Suprapubic skin (tissue), 4 donors: ENCODE measurements around the gene TAS2R40. TPM values are rescaled to one million over a fixed set of nuclear protein-coding genes. Genes with fewer than 3 reads are reported as not detected.
A peak's percentile ranks its signal among the peaks of the same experiment; 100 is the strongest.
"Not testable (repeated sequence)": the region's sequence is repeated elsewhere in the genome, so short reads cannot be mapped to it uniquely, and the experiment has no call there.

Experiments
- DNase-seq, 2 donors: peaks; one replicate each; pipeline ENCODE4 v3.0.0-alpha.2; 2019; ENCODE audit warnings: low spot score in 2 of 2
- H3K27ac ChIP-seq: fragments of 200-600 bp; sonication (generic); one replicate; pipeline ENCODE4 v1.5.1; 2019
- H3K27me3 ChIP-seq: fragments of 200-600 bp; sonication (generic); one replicate; pipeline ENCODE4 v1.5.1; 2019
- H3K36me3 ChIP-seq: fragments of 200-600 bp; sonication (generic); one replicate; pipeline ENCODE4 v1.5.1; 2019
- H3K4me1 ChIP-seq: fragments of 200-600 bp; sonication (generic); one replicate; pipeline ENCODE4 v1.5.1; 2019
- H3K4me3 ChIP-seq: fragments of 200-600 bp; sonication (generic); one replicate; pipeline ENCODE4 v1.5.1; 2019; ENCODE audit warnings: mild to moderate bottlenecking
- H3K9me3 ChIP-seq: fragments of 200-600 bp; sonication (generic); one replicate; pipeline ENCODE4 v1.5.1; 2019
- EP300 ChIP-seq: sonication (generic); formaldehyde crosslinking; IDR thresholded peaks from one replicate; pipeline ENCODE4 v1.6.1; 2017; ENCODE audit warnings: antibody characterized with exemption
- POLR2A ChIP-seq, 2 donors: fragments of 450-650 bp; IDR thresholded peaks; one replicate each; pipeline ENCODE4 v1.6.1; 2017; ENCODE audit warnings: antibody characterized with exemption in 2 of 2, mild to moderate bottlenecking in 2 of 2, moderate library complexity in 2 of 2
- POLR2AphosphoS5 ChIP-seq, 3 donors: sonication (generic); formaldehyde crosslinking; IDR thresholded peaks; one replicate each; pipeline ENCODE4 v1.6.1; 2017; ENCODE audit warnings: antibody characterized with exemption in 3 of 3
- WGBS: methylation state at CpG from one replicate; pipeline ENCODE4 v1.1.5; 2018; 5-methylcytosine and 5-hydroxymethylcytosine counted together
- total RNA-seq, 4 donors: library from RNA; depleted of rRNA; stranded (reverse); fragments of >200 nt; gene quantifications; one replicate each; pipeline ENCODE4 v1.1.0, GENCODE V29; 2016
- TF ChIP-seq, protein P1 (sequence below), 2 donors: fragments of 200-600 bp in 1 of 2; fragments of 450-650 bp in 1 of 2; sonication (generic) in 1 of 2; IDR thresholded peaks; one replicate each; pipeline ENCODE4 v1.5.1; 2016 to 2019; ENCODE audit warnings: antibody characterized with exemption in 2 of 2, mild to moderate bottlenecking in 1 of 2, moderate library complexity in 1 of 2

Gene TAS2R40
- not detected for total RNA-seq

DNA sequence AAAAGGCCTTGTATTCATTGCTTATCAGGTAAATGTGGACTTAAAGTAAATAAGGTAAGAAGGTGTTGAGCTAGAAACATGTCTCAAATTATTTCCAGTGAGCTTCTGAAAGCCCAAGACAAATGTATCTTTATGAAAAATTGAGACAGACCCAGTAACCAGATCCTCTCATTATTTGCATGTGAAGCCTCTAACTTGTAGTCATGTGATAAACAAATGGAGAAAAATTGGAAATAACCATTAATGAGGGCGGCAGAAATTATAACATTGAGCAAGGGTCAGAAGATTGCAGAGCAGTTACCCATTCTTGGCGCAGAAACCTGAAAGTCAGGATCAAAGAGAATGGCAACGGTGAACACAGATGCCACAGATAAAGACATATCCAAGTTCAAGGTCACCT lies at the start of gene TAS2R40:
Gene TAS2R40 (plus strand): TSS at position 301 of the 400 bp plus-strand sequence. CDS start 42 bp downstream, at position 343.
- no peak for TF ChIP-seq POLR2AphosphoS5 (IDR thresholded peaks at IDR 0.05)
- Histone ChIP-seq H3K4me3 (no peak within 1 kb of the TSS), H3K9me3 (no peaks in the 10 kb centered on the region), H3K27me3 (no peaks in the 10 kb centered on the region), H3K4me1 (peaks cover 4% of the 10 kb centered on the region), H3K27ac (peak within 1 kb of the TSS; percentile 16), H3K36me3 (no peaks in the 10 kb centered on the region)
- 77% methylated on average over 3 of the region's 3 CpGs for WGBS
- no peak for DNase-seq

DNA sequence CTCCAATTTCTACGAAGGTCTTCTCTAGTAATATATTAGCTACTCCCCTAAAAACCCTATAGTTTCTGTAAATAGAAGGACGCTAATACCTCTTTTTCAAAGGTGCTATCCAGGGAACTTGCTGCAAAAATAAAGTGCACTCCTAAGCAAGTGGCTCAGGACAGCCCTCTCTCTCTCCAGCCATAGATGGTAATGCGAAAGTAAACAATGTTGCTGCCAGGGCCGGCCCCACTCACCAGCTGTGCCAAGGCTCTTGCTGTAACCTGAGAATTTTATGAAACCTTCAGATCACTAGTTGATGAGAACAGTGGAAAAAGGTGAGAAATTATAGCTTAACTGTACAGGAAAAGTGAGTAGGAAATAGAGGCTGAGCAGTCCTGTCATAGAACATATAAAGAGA lies 49.5 kb upstream of the TAS2R40 start:
- 38% methylated on average over 4 of the region's 4 CpGs for WGBS
- TF ChIP-seq POLR2A (IDR thresholded peaks at IDR 0.05), result no peak
- TF ChIP-seq EP300, result no peak
- no peak for TF ChIP-seq POLR2AphosphoS5 (IDR thresholded peaks at IDR 0.05)
- TF ChIP-seq, protein P1, sequence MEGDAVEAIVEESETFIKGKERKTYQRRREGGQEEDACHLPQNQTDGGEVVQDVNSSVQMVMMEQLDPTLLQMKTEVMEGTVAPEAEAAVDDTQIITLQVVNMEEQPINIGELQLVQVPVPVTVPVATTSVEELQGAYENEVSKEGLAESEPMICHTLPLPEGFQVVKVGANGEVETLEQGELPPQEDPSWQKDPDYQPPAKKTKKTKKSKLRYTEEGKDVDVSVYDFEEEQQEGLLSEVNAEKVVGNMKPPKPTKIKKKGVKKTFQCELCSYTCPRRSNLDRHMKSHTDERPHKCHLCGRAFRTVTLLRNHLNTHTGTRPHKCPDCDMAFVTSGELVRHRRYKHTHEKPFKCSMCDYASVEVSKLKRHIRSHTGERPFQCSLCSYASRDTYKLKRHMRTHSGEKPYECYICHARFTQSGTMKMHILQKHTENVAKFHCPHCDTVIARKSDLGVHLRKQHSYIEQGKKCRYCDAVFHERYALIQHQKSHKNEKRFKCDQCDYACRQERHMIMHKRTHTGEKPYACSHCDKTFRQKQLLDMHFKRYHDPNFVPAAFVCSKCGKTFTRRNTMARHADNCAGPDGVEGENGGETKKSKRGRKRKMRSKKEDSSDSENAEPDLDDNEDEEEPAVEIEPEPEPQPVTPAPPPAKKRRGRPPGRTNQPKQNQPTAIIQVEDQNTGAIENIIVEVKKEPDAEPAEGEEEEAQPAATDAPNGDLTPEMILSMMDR (IDR thresholded peaks at IDR 0.05), result no peak
- H3K9me3 ChIP-seq, result no peaks in the 10 kb centered on the region
- H3K4me3 ChIP-seq, result no peak overlapping the region
- no peak for DNase-seq
- H3K27ac ChIP-seq, result peak overlapping the region; percentile 38
- no peaks in the 10 kb centered on the region for H3K36me3 ChIP-seq
- peaks cover 5% of the 10 kb centered on the region for H3K4me1 ChIP-seq
- no peaks in the 10 kb centered on the region for H3K27me3 ChIP-seq

DNA sequence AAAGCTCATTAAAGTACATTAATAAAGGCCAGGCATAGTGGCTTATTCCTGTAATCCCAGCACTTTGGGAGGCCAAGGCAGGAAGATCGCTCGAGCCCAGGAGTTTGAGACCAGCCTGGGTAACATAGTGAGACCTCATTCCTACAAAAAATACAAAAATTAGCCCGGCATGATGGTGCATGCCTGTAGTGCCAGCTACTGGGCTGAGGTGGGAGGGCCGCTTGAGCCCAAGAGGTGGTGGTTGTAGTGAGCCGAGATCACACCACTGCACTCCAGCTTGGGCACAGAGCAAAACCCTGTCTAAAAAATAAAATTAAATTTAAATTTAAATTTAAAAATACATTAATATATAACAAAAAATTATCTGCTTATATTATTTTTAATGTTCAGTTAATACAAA lies 45.7 kb upstream of the TAS2R40 start:
- Histone ChIP-seq H3K9me3 (peaks cover 19% of the 10 kb centered on the region), H3K4me1 (peaks cover 5% of the 10 kb centered on the region), H3K27ac (no peak overlapping the region), H3K36me3 (no peaks in the 10 kb centered on the region), H3K27me3 (no peaks in the 10 kb centered on the region), H3K4me3 (no peak overlapping the region)
- 94% methylated on average over 5 of the region's 5 CpGs for WGBS
- DNase-seq, result no peak
- TF ChIP-seq EP300, result no peak
- TF ChIP-seq POLR2A (IDR thresholded peaks at IDR 0.05), result no peak
- TF ChIP-seq POLR2AphosphoS5 (IDR thresholded peaks at IDR 0.05), result no peak
- TF ChIP-seq, protein P1 (IDR thresholded peaks at IDR 0.05), result no peak

DNA sequence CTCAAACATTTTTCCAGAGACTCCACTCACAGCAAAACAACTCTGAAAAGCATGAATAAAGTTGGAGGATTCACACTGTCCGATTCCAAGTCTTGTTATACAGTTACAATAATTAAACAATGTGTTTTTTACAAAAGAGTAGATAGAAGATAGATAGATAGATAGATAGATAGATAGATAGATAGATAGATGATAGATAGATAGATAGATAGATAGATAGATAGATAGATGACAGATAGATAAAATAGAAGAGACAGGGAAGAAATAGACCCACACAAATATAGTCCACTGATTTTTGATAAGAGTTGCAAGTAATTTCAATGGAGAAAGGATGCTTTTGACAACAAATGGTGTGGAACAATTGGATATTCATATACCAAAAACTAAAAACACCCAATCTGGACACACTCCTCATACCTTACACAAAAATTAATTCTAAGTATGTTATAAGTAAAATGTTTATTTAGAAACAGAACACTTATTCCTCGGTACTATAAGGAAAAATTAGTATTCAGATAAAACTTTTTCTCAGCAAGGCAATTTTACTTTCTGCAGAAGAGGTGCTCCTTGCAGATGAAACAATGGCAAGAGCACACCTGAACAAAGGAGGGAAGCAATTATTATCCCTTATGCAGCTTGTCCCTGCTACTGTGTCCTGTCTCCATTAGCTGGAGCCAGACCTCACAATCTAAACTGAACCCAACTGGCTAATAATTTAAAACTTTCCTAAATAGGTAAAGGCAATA lies 44.3 kb upstream of the TAS2R40 start:
- 90% methylated on average over 2 of the region's 2 CpGs for WGBS
- Histone ChIP-seq H3K9me3 (peaks cover 19% of the 10 kb centered on the region), H3K36me3 (no peaks in the 10 kb centered on the region), H3K4me1 (no peaks in the 10 kb centered on the region), H3K27ac (no peak overlapping the region), H3K27me3 (no peaks in the 10 kb centered on the region), H3K4me3 (no peak overlapping the region)
- TF ChIP-seq POLR2A (IDR thresholded peaks at IDR 0.05) (no peak), POLR2AphosphoS5 (IDR thresholded peaks at IDR 0.05) (no peak), EP300 (no peak)
- TF ChIP-seq, protein P1 (IDR thresholded peaks at IDR 0.05), result no peak
- no peak for DNase-seq

DNA sequence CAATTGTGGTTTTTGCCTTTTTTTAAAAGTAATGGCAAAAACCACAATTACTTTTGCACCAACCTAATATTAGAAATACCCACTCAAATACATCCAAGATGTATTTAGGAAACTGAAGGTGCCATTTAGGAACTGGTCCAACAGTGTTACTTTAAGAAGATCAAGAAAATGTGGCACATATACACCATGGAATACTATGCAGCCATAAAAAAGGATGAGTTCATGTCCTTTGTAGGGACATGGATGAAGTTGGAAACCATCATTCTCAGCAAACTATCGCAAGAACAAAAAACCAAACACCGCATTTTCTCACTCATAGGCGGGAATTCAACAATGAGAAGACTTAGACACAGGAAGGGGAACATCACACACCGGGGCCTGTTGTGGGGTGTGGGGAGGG lies 41.1 kb upstream of the TAS2R40 start:
- H3K4me1 ChIP-seq, H3K27ac ChIP-seq, DNase-seq, H3K4me3 ChIP-seq, H3K27me3 ChIP-seq, H3K36me3 ChIP-seq: not testable (repeated sequence)
- H3K9me3 ChIP-seq, result peaks cover 19% of the 10 kb centered on the region
- 98% methylated on average over 4 of the region's 4 CpGs for WGBS

DNA sequence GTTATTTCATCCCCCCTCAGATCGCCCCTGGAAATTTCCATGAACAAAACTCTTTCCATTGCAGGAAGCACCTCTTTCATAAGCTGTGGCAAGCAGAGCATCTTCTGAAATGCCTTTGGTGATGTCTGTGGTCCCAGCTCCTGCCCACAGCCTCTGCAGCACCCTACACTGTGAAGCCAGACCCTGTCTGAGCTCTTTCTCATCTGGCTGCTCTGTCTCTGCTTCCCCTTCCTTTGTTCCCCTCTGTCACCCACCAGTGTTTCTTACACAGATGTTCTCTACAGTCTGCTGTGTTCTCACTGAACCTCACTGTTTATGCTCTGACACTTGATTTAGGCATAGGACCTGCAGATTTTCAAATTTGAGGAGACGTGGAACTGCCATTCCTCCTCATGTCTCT lies 40.5 kb upstream of the TAS2R40 start:
- WGBS, result 80% methylated on average over 2 of the region's 2 CpGs

More for the DNA sequence above, 40.5 kb upstream of the TAS2R40 start:
- Histone ChIP-seq H3K9me3 (peaks cover 19% of the 10 kb centered on the region), H3K36me3 (no peaks in the 10 kb centered on the region), H3K27me3 (no peaks in the 10 kb centered on the region), H3K4me3 (no peak overlapping the region), H3K4me1 (no peaks in the 10 kb centered on the region), H3K27ac (no peak overlapping the region)
- DNase-seq, result no peak
- TF ChIP-seq POLR2A (IDR thresholded peaks at IDR 0.05) (no peak), POLR2AphosphoS5 (IDR thresholded peaks at IDR 0.05) (no peak), EP300 (no peak)
- TF ChIP-seq, protein P1 (IDR thresholded peaks at IDR 0.05), result no peak
